A549 (cell line): ENCODE data around the gene PIN1. TPM values are rescaled to one million over a fixed set of nuclear protein-coding genes. Genes with fewer than 3 reads are reported as not detected.
"Not testable (repeated sequence)": the region's sequence is repeated elsewhere in the genome, so short reads cannot be mapped to it uniquely, and the experiment has no call there.

ENCODE experiments used
- ATAC-seq, 2 experiments: fragments of 200-7000 bp in 1 of 2; fragments of >200 bp in 1 of 2; cut with Nextera tagmentation in 1 of 2; cut with Tn5 transposase in 1 of 2; 3 replicates each; pipeline versions ENCODE4 v1.8.0 to v1.9.1; 2018 to 2020; ENCODE audit warnings: mild to moderate bottlenecking in 1 of 2, moderate library complexity in 1 of 2
- CTCF ChIA-PET: fragments of 300-600 bp; sonication (Branson Sonifier 250); formaldehyde crosslinking; extraction: SDS; loops from one replicate; lab custom pipeline; 2021; ENCODE audit warnings: antibody characterized with exemption, inconsistent platforms; lab: Yijun Ruan, JAX
- POLR2A ChIA-PET: fragments of 350-600 bp; formaldehyde crosslinking; extraction: SDS; loops from one replicate; lab custom pipeline; 2021; ENCODE audit warnings: antibody characterized with exemption, inconsistent platforms; lab: Yijun Ruan, JAX
- DNase-seq, 2 experiments: peaks; one replicate each; pipeline versions ENCODE4 v3.0.0 to v3.0.0-alpha.2; 2011 to 2016; ENCODE audit warnings: low read depth in 1 of 2, low spot score in 1 of 2
- FAIRE-seq: peaks from 2 replicates; lab custom pipeline; 2011; peaks lifted over from hg19 to GRCh38; lab: Jason Lieb, UNC
- H3K27ac ChIP-seq, 2 experiments: fragments of >200 bp; sonication (Bioruptor Twin); formaldehyde crosslinking; 3 replicates each; pipeline ENCODE4 v1.5.1; 2016 to 2017
- H3K4me1 ChIP-seq: fragments of >200 bp; sonication (Bioruptor Twin); formaldehyde crosslinking; 3 replicates; pipeline ENCODE4 v1.6.1; 2016
- H3K4me2 ChIP-seq: fragments of >200 bp; sonication (Bioruptor Twin); formaldehyde crosslinking; 3 replicates; pipeline ENCODE4 v1.6.1; 2016
- H3K4me3 ChIP-seq: fragments of >200 bp; sonication (Bioruptor Twin); formaldehyde crosslinking; 3 replicates; pipeline ENCODE4 v1.5.1; 2016
- H3K9me3 ChIP-seq: fragments of >200 bp; sonication (Bioruptor Twin); formaldehyde crosslinking; 3 replicates; pipeline ENCODE4 v1.6.1; 2016
- BHLHE40 ChIP-seq: IDR thresholded peaks from 2 replicates; pipeline ENCODE4 v1.6.1; 2012; ENCODE audit warnings: low read depth, low read length, inconsistent platforms
- CTCF ChIP-seq: fragments of >200 bp; sonication (Bioruptor Twin); formaldehyde crosslinking; IDR thresholded peaks from 3 replicates; pipeline ENCODE4 v1.5.1; 2016
- EHMT2 ChIP-seq: fragments of 200-600 bp; sonication (generic); IDR thresholded peaks from 2 replicates; pipeline ENCODE4 v1.6.1; 2016; ENCODE audit warnings: antibody characterized with exemption, low read depth, mild to moderate bottlenecking, moderate library complexity
- FOSL2 ChIP-seq, 2 experiments: fragments of 450-650 bp in 1 of 2; fragments of >200 bp in 1 of 2; sonication (Bioruptor Twin) in 1 of 2; formaldehyde crosslinking; IDR thresholded peaks; 2 replicates each; pipeline versions ENCODE4 v1.5.0 to v1.6.1; 2016 to 2020; ENCODE audit warnings: mild to moderate bottlenecking in 1 of 2, moderate library complexity in 1 of 2
- FOXS1 ChIP-seq: fragments of 250-450 bp; sonication (Bioruptor Pico); IDR thresholded peaks from 2 replicates; pipeline ENCODE4 v1.5.0; 2020; ENCODE audit warnings: mild to moderate bottlenecking, moderate library complexity
- GATA3 ChIP-seq: IDR thresholded peaks from 2 replicates; pipeline ENCODE4 v1.6.1; 2012; ENCODE audit warnings: borderline replicate concordance
- KDM5A ChIP-seq: fragments of 200-600 bp; sonication (generic); IDR thresholded peaks from 2 replicates; pipeline ENCODE4 v1.6.1; 2016; ENCODE audit warnings: antibody characterized with exemption, mild to moderate bottlenecking
- MAX ChIP-seq: IDR thresholded peaks from 2 replicates; pipeline ENCODE4 v1.6.1; 2012
- NFE2L2 ChIP-seq: fragments of 150-350 bp; conservative IDR thresholded peaks from 2 replicates; pipeline ENCODE4 v1.6.1; 2014; ENCODE audit warnings: low read length
- PBX3 ChIP-seq: IDR thresholded peaks from 2 replicates; pipeline ENCODE4 v1.6.1; 2012
- RAD21 ChIP-seq, 2 experiments: fragments of >200 bp in 1 of 2; sonication (Bioruptor Twin) in 1 of 2; formaldehyde crosslinking in 1 of 2; IDR thresholded peaks in 1 of 2; conservative IDR thresholded peaks in 1 of 2; 2 replicates in 1 of 2; 3 replicates in 1 of 2; pipeline ENCODE4 v1.6.1; 2012 to 2018; ENCODE audit warnings: inconsistent platforms in 1 of 2
- REST ChIP-seq: fragments of 200-600 bp; sonication (generic); IDR thresholded peaks from 2 replicates; pipeline ENCODE4 v1.6.1; 2016; ENCODE audit warnings: antibody characterized with exemption, mild to moderate bottlenecking, moderate library complexity
- RNF2 ChIP-seq: fragments of 200-600 bp; sonication (generic); IDR thresholded peaks from 2 replicates; pipeline ENCODE4 v1.6.1; 2016; ENCODE audit warnings: low read depth, mild to moderate bottlenecking, antibody characterized with exemption, moderate library complexity, borderline replicate concordance
- SMC3 ChIP-seq: fragments of >200 bp; sonication (Bioruptor Twin); formaldehyde crosslinking; IDR thresholded peaks from 3 replicates; pipeline ENCODE4 v1.6.1; 2018; ENCODE audit warnings: inconsistent platforms
- SREBF2 ChIP-seq: fragments of 450-650 bp; IDR thresholded peaks from 2 replicates; pipeline ENCODE4 v1.6.1; 2014; ENCODE audit warnings: mild to moderate bottlenecking, moderate library complexity
- USF2 ChIP-seq: fragments of 450-650 bp; IDR thresholded peaks from 2 replicates; pipeline ENCODE4 v1.6.1; 2014; ENCODE audit warnings: antibody characterized with exemption
- ZC3H11A ChIP-seq: fragments of 450-650 bp; IDR thresholded peaks from 2 replicates; pipeline ENCODE4 v1.6.1; 2014; ENCODE audit warnings: antibody characterized with exemption, mild to moderate bottlenecking
- ZNF302 ChIP-seq: fragments of 250-450 bp; sonication (Bioruptor Pico); IDR thresholded peaks from 2 replicates; pipeline ENCODE4 v1.9.0; 2021; ENCODE audit warnings: inconsistent platforms, mild to moderate bottlenecking, moderate library complexity
- WGBS: methylation state at CpG from one replicate; pipeline ENCODE4 v1.1.6; 2017; ENCODE audit errors: missing lambda C conversion rate; 5-methylcytosine and 5-hydroxymethylcytosine counted together
- polyA plus RNA-seq, 4 experiments: library from polyadenylated mRNA; depleted of rRNA in 3 of 4; stranded (reverse); fragments of >200 nt; fragmentation: RNase III in 1 of 4; extraction: RNeasy Plus Mini Kit Qiagen cat#74134 plus additional on column Dnase treatment in 1 of 4; gene quantifications; 2 replicates in 3 of 4; 3 replicates in 1 of 4; pipeline ENCODE4 v1.2.3, GENCODE V29; 2011 to 2017

PIN1 gene
- polyA plus RNA-seq, 2 of the 4 experiments (the other 2 are of a cell fraction): 30.0 to 58.5 TPM

GRCh38 chr19:9843626-9844273 lies 8.6 kb downstream of the PIN1 start:
- not testable (repeated sequence) for H3K9me3 ChIP-seq
- 100% methylated on average over 11 of the region's 12 CpGs for WGBS

GRCh38 chr19:9847087-9847671 lies 12.1 kb downstream of the PIN1 start:
- CTCF ChIA-PET: interaction anchor here (0.8 to 1.6 kb wide), 12 partner anchors 8 to 83 kb away, joined by 3 to 6 read pairs (median 4); partner anchors contain the start of gene PIN1
- 0 out of 6 replicates have a peak overlapping the region, but pooled peaks of 1 of the 2 experiments have one; percentile 37 for H3K27ac ChIP-seq
- H3K9me3 ChIP-seq: no peaks in the 10 kb centered on the region
- ATAC-seq: peak; percentile 84 to 91
- no peaks in the 10 kb centered on the region for H3K4me1 ChIP-seq
- TF ChIP-seq EHMT2 (no peak), CTCF (peak; percentile 48), BHLHE40 (peak; percentile 66), ZC3H11A (no peak), MAX (peak; percentile 25; the same call in 1 of the 2 replicates), SMC3 (peak; percentile 35; the same call in 2 of the 3 replicates), GATA3 (no peak), RAD21 (conservative IDR thresholded peaks at IDR 0.05 in 1 of 2, IDR thresholded peaks at IDR 0.05 in 1 of 2) (peak in 1 of 2 experiments; percentile 40; a peak in 3 of 5 replicates), USF2 (peak; percentile 51), ZNF302 (CRISPR knock-in tag) (no peak), FOXS1 (CRISPR knock-in tag) (no peak), RNF2 (no peak), KDM5A (no peak), SREBF2 (no peak), FOSL2 (IDR thresholded peaks at IDR 0.05) (no peak), FOSL2 (CRISPR knock-in tag; IDR thresholded peaks at IDR 0.05) (peak; percentile 67), NFE2L2 (no peak)
- FAIRE-seq: no peak
- DNase-seq: peak; percentile 66 to 70
- no peak overlapping the region for H3K4me3 ChIP-seq
- WGBS: 18% methylated on average over 4 of the region's 13 CpGs
- H3K4me2 ChIP-seq: no peak overlapping the region
- POLR2A ChIA-PET: no interaction called here

More at GRCh38 chr19:9843626-9844273, 8.6 kb downstream of the PIN1 start:
- H3K27ac ChIP-seq, DNase-seq, POLR2A ChIA-PET, ATAC-seq, H3K4me3 ChIP-seq, H3K4me1 ChIP-seq, H3K4me2 ChIP-seq, FAIRE-seq, CTCF ChIA-PET: not testable (repeated sequence)

- ATAC-seq (peak; percentile 53 to 77; a peak in 3 of 6 replicates), DNase-seq (no peak), FAIRE-seq (no peak)
- POLR2A ChIA-PET: no interaction called here
- no peak overlapping the region for H3K4me3 ChIP-seq
- CTCF ChIA-PET: interaction anchor here (0.9 to 1.6 kb wide), 10 partner anchors 9 to 83 kb away, joined by 3 to 6 read pairs (median 4); partner anchors contain the start of gene PIN1
- H3K9me3 ChIP-seq: no peaks in the 10 kb centered on the region
- WGBS: 100% methylated on average over 1 of the region's 4 CpGs
- no peaks in the 10 kb centered on the region for H3K4me1 ChIP-seq
- no peak overlapping the region for H3K4me2 ChIP-seq
- no peak overlapping the region for H3K27ac ChIP-seq
- TF ChIP-seq CTCF: peak; percentile 28; the same call in 1 of the 3 replicates
- no peak for TF ChIP-seq PBX3
- TF ChIP-seq RAD21 (conservative IDR thresholded peaks at IDR 0.05 in 1 of 2, IDR thresholded peaks at IDR 0.05 in 1 of 2): peak; percentile 41 to 43; a peak in 4 of 5 replicates
- TF ChIP-seq REST: no peak
- 0 out of 3 replicates have a peak, but pooled peaks have one; percentile 15 for TF ChIP-seq SMC3
Measured at GRCh38 chr19:9848060-9848459, 12.9 kb downstream of the PIN1 start.
